NCI-H446 (cell line): ENCODE data around the gene DCC.
A peak's percentile ranks its signal among the peaks of the same experiment; 100 is the strongest.

ENCODE experiments used
- DNase-seq, 2 experiments: peaks; one replicate each; lab custom pipeline; 2025; lab: John Stamatoyannopoulos, UW

The DCC gene

DNA sequence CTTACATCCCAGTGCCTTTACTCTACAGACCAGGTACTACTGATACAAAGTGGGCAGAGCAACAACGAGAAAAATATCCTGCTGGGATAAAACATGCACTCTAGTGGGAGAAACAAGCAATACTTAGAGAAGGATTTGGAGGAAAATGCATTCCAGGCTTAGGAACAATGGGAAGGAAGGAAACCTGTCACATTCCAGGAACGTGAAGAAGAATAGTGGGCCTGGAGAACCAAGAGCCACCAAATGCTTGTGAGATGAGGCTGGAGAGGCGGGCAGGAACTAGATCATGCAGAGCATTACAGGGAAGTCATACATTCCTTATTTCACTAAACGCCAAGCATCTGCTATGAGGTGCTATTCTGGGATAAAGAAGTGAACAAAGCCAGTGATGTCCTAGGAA, 342.3 kb downstream of the DCC start:
- DNase-seq, result no peak

DNA sequence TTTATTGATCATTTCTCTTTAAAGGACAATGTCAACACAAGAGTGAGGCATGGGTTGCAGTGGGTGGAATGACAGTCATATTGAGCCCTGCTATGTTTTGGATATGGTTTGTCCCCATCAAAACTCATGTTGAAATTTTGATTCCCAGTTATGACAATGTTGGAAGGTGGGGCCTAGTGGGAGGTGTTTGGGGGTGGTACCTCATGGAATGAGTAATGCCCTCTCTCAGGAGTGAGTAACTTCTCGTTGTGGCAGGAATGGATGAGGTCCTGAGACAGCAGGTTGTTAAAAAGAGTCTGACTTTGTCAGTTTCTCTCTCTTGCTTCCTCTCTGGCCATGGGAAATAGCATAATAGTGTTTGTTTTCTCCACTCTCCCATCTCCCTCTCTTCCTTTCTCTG, 345.3 kb downstream of the DCC start:
- no peak for DNase-seq

DNA sequence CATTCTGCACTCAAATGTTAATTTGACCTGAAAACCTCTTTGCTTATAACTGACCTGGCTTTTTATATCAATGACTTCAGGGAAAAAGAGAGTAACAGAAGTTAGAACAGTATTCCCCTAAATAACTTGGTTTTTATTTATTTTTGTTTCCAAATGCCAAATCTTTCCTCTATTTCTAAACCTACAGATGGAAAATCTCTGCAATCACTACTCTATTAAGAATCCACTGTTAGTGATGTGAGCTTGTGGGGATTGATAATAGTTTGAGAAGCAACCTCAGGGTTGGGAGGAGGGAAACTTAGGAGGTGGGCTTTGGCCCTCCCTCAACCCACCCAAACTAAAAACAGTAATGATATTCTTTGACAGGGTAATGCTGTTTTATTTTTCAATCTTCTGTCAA, 351.8 kb downstream of the DCC start:
- no peak for DNase-seq

DNA sequence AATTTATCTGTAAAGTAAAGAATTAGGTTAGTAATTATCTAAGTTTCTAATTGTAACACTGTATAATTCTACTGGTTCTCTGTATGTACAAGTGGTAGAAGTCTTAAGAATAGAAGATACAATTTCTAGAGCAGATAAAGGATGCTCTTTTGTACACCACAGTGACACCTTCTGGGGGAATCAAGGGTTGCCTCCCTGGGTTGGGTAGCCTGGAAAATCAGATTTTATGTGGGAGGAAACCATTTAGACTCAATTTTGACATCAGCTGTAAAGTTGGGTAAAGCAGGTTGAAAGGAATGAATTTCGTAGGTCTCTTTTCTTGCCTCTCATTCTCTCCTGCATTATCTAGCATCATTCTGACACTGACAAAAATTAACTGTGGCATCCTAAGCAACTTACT, 354.8 kb downstream of the DCC start:
- DNase-seq, result peak; percentile 13 to 51

DNA sequence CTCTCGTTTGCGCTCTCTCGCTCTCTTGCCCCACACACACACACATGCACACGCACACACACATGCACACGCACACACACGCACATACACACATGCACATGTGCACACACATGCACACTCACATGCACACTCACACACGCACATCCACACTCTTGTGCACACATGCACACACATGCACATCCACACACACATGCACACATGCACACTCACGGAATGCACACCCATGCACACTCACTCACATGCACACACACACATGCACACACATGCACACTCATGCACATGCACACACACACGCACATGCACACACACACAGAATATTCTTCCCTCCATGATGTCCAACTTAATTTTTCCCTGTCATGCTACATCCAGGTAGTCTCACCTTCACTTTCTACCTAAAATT, 360.1 kb downstream of the DCC start:
- DNase-seq, result no peak

DNA sequence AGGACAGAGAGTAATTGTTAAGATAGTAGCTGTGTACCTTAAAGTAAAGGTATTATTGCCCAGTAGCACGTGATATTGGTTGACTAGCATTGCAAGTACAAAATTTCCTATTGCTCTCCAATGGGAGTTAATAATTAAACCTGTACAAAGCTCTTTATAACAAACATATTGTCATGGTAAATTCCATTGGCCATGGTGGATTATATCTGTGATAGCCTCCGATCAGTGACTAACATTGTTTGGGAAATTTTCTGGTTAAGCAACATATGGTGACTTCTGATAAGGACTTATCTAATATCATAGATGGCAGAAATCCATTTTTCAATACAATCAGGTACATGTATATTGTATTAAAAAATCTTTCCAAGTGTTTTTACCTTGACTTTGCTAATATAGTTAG, 360.8 kb downstream of the DCC start:
- DNase-seq, result no peak

DNA sequence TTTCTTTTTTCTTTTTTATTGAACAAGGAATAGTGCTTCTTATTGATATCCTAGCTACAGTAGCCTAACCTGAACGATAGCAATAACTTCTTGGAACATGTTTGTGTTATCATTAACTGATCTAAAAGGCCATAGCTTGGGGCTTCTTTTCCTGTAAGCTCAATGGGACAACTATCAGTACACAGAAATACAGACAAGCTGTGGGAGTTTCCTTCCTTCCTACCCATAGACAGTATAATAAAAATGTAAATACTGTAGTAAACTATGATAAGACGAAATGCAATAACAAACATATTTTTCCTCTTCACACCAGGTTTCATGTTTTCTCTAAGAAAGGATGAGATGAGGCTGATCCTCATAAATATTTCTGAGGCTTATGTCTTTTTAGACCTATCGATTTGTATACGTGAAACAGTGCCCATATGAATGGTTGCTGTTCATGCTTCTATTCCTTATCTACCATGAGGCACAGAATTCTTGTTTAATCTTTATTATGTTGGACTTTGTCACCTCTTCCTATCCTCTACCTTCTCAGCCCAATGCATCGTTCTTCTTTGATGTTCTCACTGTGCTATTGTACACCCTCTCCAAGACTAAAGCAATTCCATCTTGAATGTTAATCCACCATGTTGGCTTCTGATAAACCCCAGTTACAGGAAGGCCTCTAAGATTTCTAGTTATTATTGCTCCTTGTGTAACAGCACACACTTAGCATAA, 361.4 kb downstream of the DCC start:
- no peak for DNase-seq

DNA sequence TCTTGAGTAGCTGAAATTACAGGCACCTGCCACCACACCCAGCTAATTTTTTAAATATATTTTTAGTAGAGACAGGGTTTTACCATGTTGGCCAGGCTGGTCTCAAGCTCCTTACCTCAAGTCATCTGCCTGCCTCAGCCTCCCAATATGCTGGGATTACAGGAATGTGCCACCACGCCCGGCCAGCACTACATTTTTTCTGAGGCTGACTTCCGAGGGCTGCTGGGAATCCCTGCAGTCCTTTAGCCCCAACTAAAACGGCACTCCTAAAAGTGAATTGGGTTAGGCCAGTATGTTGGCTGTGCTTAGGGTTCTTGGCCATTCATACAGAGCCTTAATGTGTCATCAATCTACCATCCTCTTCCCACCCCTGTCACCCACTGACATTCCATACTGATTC, 375.4 kb downstream of the DCC start:
- no peak for DNase-seq

DNA sequence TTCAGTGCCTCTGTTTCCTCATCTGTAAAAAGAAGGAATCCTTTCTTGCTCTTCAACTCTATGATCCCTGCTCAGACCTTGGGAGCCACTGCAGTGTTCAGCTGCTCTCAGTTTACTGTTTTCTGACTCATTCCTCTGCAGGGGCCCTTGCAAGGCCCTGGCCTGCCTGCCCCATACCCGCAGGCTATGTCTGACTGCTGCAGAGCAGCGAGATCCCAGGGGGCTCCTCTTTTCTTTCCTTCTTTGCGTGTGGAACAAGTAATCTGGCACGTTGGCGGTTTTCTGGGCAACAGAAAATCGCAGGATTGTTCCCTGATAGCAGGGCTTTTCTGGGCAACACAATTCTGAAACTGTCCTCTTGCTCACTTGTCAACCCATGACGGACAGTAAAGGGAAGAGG, 376.0 kb downstream of the DCC start:
- no peak for DNase-seq

DNA sequence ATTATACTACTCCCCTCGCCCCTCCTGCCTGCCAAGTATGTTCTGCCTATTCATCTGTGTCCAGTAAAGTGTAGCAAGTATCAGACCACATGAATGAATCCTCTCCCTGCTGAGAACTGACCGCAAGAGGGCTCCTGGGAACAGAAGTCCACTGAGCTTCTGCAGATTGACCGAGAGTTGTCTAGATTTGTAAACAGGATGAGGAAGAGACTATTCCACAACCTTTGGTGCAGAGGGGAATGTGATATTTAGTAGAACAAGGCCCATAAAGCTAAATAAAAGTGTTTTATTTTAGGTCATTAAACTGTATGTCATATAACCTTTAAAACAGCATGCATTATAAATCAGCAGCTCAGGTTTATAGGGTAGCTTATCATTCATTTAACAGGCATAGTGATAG, 377.0 kb downstream of the DCC start:
- no peak for DNase-seq

DNA sequence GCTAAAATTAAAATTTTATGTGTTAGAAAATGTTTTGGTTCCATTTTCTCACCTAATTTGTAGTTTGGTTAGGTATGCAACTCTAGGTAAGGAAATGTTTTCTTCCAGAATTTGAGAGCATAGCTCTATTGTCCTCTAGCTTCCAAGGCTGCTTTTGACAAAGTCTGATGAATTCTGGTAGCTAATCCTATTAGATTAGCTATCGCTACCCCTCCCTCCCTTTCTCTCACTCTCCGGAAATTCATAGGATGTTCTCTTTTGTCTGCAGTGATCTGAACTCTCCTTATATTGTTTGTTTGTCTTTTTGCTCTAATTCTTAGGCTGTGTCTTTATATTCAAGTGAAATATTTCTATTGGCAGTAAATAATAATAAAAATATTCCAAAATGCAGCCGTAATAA, 382.9 kb downstream of the DCC start:
- DNase-seq, result no peak

DNA sequence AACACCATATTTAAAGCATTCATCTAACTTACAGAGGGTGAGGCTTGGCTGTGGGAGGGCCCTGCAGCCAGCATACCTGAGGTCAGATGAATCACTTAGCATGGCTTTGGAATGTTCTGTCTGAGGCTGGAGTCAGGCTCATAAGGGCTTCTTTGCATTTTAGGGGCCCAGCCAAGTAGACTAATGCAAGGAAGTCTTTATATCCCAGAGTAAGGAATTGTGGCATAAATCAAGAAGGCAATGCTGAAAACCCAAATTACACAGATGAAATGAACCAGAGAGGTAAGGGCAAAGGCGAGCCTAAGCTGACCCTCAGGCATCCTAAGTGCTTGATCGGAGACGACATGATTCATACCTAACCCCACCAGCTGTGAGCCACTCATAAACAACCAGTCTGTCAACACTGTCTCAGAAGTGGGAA, 383.6 kb downstream of the DCC start:
- no peak for DNase-seq

DNA sequence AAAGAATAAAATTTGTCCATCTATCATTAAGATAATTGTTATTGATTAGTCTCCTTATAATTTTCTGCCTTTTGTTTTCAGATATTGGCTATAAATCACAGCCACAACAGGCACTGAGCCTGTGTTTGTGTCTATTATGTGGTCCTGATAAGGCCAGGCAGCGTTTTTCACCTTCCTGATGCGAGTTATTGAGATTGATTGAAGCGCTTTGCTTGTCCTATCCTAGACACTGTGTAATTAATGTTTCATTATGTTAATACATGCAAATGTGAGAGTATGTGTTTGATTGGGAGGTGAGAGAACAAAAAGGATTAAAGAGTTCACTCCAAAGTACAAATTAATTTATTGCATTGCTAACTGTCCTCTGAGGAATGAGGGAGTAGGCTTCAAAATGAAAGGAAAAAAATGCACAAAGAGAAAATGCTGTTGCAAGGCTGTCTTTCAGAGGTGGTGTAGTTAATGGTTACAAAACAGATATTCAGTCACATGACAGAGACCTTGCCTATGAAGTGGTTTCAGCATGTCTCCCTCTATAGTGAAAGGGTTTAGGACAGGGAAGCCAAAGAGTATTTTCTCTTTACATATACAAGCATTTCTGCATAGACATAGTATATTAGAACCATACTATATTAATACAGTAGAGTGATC, 391.1 kb downstream of the DCC start:
- DNase-seq, result no peak

DNA sequence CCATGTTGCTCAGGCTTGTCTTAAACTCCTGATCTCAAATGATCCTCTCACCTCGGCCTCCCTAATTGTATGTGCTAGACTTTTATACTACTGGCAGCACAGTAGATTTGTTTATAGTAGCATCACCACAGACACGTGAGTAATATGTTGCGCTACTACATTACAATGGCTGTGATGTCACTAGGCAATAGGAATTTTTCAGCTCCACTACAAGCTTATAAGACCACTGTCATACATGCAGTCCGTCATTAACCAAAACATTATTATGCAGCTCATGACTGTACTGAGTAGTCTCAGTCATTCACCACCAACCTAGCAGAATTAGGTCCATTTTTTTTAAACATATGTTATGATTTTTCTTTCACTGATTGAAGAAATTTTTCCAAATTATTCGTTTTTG, 398.9 kb downstream of the DCC start:
- DNase-seq, result no peak

DNA sequence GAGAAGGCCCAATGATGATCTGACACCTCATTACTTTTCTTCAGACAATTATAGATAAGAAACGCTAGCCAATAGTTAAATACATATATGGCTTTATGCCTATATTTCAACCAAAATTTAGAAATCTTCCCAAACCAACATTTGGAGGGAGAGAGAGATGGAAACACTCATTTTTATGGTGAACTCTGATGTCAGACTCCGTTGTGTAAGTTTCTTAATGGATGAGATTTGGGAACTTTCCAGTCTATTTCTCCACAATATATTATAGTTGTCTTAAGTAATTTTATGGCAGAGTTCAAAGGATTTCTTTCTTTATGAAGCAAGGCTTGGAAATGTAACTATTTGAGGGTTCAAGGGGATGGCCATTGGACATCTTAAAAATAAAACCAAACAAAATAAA, 407.0 kb downstream of the DCC start:
- DNase-seq, result no peak

DNA sequence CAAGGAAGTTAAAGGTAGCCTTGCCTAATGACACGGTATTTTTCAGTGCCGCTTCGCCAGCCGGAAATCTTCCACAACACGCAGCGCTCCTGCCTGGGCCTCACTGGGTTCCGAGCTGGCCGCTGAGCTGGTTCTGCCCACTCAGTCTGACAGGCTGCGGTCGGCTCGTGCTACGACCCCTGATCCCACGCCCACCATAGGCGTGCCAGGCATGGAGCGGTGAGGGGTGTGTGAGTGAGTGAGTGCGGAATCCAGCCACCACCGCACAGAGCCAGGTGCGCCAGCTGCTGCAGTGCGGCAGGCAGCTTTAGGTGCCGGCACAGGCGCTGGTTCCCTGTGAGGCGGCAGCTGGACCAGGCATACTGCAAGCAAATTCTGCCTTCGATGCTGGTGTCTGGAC, 407.9 kb downstream of the DCC start:
- DNase-seq, result no peak

DNA sequence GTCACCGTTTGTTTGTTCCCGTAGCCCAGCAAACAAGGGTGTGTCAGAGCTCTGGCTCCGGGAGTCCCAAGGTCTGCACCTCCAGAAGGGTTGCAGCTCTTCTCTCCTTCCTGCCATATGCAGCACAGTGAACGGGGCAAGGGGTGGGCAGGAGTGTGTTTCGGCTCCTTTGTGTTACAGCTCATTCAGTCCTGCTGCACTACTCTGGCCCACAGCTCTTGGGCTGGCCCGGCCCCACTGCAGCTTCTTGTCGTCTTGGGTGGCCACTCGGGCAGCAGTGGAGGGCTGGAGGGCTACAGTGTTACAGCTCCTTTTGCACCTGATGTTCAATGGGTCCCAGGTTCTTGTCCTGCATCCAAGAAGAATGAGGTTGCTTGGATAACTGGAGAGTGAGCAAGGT, 408.3 kb downstream of the DCC start:
- no peak for DNase-seq

DNA sequence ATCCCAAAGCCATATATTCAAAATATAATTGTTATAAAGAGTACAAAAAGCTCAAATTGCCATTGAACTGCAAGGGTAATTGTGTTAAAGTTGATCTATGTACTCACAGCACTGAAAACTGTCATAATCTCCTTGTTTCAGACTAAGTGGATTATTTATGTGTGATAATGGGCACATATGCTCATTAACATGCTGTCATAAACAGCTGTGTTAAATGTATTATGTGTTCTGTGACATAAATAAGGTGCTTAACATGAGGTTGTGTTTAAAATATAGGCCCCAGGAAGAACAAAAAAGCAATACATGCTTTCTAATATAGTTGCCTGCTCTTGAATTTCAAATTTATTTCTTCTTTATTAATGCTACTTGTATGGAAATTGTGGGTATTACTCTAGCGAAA, 409.5 kb downstream of the DCC start:
- no peak for DNase-seq

DNA sequence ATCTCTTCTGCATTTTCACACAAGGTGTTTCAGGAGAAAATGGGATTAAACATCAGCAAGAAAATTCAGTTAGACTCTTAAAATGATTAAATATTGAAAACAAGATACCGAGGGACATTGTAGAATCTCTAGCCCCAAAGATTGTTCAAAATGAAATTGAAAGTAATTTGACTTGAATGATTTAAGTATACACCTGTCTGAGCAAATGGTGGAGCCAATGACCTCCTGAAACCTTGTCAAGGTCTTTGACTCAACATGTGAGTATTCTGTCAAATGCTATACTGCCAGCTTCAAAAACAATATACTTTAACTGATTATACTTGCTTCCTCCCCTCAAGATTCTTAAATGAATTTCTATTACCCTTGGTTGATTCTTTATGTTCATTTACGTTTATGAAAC, 411.0 kb downstream of the DCC start:
- no peak for DNase-seq

DNA sequence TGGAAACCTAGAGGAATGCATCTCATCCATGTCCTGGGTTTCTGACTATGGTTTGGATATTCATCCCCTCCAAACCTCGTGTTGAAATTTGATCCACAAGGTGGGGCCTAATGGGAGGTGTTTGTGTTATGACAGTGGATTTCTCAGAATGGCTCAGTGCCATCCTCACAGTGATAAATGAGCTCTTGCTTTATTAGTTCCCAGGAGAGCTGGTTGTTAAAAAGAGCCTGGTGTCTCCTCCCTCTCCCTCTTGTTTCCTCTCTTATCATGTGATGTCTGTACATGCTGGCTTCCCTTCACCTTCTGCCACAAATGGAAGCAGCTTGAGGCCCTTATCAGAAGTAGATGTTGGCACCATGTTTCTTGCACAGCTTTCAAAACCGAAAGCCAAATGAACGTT, 424.3 kb downstream of the DCC start:
- DNase-seq, result peak; percentile 28 to 31

DNA sequence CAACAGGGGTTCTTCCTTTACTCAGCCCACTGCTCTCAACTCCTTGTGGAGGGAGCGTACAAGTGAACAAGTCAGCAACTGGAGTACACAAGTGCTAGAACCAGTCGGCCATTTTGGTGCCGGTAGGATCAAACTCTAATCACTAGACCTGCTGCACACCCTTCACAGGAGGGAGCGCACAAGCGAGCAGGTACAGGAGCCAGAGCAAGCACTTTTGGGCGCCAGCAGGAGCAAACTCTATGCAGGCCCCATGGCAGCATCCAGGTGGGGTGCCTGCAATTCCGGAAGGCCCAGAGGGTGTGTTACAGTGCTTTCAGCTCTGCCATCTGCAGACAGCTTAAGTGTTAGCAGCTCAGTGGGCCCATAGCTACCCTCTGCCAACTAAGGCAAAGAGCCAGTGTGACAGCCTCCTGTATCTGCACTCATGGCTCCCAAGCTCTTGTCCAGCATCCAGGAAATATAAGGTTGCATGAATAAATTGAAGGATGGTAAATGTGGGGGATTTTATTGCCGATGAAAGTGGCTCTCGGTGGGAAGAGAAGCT, 426.1 kb downstream of the DCC start:
- peak; percentile 63 to 77 for DNase-seq

DNA sequence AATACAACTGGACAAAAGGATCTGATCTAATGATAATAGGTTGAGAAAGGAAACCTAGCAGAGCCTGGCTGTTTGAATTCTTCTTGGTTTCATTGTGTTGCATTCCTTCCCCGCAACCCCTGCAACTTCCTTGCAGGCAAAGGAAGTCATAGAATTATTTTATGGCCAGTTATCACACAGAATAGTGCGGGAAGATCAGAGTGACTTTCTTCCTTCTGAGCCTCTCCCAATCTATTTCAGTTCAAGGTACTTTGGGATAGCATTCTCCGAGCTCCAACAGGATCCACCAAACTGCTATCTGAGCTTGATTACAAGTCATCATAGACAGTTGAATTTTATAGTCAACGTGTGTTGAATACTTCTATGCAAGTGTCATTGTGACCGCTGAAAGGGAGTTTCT, 441.1 kb downstream of the DCC start:
- DNase-seq, result no peak

DNA sequence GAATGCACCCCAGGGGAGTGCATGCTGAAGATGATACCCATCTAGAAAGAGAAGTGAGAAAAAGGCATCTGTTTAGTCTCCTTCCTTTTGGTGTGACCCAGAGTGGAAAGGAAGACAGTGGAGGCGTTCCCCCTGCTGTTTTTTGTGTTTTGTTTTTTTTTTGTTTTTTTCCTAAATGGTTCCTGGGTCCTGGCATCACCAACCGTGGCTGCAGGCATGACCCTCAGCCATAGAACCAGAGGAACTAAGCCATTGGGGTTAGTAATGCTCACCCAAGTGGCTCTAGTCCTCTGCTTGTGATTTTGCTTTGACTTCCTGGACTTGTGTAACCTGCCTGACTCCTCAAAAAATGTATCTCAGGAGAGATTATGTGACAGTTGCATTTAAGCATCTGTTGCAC, 451.3 kb downstream of the DCC start:
- DNase-seq, result no peak

DNA sequence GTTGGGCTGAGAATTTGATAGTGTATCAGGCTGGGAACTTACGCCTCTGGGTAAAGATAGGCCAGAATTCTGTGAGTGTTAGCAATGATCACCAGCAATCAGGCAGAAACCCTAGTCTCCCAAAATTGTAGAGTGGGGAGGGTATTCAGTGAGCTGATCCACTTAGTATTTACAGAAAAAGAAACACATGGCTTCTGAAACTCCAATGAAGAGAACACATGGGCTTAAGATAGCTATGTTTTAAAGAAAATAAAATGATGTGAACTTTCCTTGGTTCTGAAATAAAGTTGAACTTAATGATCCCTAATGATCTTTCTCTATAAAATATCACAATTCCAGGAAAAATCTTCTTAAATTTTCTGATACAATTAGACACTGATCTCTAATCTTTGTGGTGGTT, 472.8 kb downstream of the DCC start:
- no peak for DNase-seq
